Posterior cingulate gyrus (tissue), 11 donors: ENCODE measurements around the gene MACROD2.
"Not testable (repeated sequence)": the region's sequence is repeated elsewhere in the genome, so short reads cannot be mapped to it uniquely, and the experiment has no call there.

ENCODE experiments used
- DNase-seq, 10 donors: peaks; one replicate each; pipeline versions ENCODE4 v3.0.0 to v3.0.0-alpha.2; 2020 to 2021; ENCODE audit warnings: mixed read lengths in 3 of 10
- intact Hi-C: fragments of 100-400 bp; cut with DNase I; formaldehyde crosslinking; loops from one replicate; pipeline ENCODE4 v1.15.1; 2023

MACROD2 gene

DNA sequence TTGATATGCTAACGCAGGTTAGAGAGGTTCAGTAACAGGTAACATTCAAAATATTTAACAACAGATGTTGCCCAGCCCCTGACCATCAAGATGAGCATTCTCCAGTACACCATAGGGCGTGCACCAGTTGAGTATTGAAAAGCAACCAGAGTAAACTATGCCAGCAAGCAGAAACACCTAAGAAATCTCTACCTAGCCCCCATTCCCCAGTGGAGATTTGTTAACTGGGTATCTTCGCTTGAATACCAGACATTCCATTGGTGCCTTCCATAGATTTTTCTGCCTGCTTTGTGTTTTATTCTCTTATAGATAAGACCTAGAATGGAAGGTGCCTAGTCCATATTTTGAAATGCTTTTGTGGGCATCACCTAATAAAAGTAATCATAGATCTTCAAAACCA lies 1954.1 kb downstream of the MACROD2 start:
- intact Hi-C loops = no loop called here

DNA sequence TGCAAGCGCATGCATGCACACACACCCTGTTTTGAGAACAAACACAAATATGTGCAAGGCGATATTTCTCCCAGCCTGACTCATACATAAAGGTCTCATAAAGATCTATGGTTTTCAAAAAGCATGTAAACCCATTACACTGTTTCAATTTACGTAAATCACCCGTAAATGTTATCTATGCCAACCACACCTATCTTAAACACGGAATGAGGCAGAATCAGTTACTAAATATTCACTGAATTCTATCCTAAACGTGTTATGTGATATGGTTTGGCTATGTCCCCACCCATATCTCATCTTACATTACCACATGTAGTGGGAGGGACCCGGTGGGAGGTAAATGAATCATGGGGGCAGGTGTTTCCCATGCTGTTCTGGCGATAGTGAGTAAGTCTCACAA lies 1956.3 kb downstream of the MACROD2 start:
- intact Hi-C loops = no loop called here

More for the DNA sequence above, 1954.1 kb downstream of the MACROD2 start:
- DNase-seq = no peak

DNA sequence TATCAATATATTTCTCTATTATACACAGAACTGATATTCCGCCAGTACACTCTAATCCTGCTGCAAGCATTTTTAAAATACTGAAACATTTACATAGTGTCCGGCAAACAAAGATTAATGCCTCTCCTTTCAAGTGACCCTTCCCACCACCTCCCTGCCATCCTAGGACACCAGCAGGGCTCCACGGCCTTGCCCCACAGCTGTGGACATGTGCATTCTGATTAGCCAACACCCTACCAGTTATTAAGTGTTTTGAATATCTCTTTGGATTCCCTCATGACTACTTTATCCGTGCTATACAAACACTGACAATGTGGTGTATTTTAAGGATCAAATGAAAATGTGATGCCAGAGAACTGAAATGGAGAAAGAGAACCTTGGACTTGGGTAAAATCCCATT lies 1962.8 kb downstream of the MACROD2 start:
- DNase-seq = no peak
- intact Hi-C loops = no loop called here

More for the DNA sequence above, 1956.3 kb downstream of the MACROD2 start:
- DNase-seq = no peak

DNA sequence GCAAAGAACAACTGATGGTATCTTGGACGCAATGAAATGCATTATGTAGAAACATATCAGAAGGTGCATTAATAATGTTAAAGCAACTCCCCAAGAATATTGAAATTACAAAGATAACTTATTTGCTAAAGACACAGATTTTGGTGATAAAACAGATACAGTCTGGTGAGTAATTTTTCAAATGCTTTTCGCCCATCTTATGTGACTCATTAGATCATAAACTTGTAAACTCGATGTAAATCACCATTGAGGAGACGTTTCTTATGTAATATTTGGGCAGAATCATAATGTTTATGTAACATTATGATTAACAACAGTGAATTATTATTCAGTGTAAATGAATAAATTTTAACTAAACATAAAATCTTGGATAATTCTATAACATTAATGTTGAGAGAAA lies 1969.8 kb downstream of the MACROD2 start:
- DNase-seq = no peak
- intact Hi-C loops = no loop called here

DNA sequence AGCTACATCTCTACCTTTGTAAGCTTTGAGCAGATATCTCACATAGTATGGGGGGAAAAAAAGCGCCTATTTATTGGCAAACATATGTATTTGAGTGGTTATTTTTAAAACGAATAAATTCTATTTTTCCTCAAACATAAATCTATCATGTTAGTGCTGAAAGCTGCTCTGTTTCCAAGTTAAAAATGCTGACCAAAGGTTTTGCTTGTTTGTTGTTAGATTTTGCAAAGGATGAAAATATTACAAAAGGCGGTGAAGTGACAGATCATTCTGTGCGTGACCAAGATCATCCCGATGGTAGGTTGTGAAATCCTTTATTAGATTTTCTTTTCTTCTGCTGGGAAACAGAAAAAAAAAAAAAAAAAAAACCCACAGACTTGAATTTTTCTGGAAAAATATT lies 1972.0 kb downstream of the MACROD2 start:
- DNase-seq = no peak
- intact Hi-C loops = no loop called here

DNA sequence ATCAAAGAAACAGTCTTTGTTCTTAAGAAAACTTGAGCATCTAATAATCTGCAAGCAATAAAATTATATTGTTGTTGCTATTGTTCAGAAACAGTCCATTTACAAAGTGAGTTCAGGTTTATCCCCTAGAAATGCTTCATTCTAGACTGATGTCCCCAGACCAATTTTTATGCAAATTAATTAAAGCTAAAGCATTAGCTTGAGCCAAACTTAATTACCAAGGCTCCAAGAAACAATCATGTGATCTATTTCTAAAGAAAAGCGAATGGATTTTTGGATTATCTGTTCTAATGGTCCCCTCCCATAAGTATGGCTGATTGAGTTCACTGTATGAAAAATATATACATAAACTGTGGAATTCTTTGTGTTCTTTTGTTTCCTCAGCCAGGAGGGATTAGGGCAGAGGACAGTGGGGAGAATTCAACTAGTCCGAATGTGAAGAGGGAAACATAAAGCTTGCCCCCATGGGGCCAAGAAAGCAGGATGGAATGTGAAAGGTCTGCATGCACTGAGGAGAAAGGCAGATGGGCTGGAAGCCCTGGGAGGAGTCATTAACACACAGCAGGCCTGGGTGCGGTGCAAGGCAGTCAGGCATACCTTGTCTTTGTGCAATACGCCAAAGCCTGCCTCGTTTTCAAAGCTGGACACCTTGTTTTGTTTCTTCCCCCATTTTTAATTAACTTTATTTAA lies 1980.9 kb downstream of the MACROD2 start:
- no peak for DNase-seq
- intact Hi-C loops = no loop called here

DNA sequence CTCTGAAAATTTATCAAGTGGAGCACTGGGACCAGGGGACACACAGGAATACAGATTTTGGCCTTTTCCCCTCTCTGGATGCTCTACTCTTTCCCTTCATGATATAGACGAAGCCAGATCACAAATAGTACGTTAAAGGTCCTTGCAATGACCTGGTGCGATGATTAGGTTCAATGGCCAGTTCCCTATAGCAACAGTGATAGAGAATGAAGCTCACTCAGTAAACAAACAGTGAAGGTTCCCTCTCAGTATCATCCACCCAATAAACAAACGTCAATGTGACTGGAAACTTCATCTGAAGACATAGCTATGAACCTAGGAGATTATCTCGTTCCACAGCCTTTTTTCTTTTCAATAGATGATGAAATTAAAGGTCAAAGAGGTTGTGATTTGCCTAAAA lies 1981.7 kb downstream of the MACROD2 start:
- intact Hi-C loops = no loop called here
- DNase-seq = no peak

DNA sequence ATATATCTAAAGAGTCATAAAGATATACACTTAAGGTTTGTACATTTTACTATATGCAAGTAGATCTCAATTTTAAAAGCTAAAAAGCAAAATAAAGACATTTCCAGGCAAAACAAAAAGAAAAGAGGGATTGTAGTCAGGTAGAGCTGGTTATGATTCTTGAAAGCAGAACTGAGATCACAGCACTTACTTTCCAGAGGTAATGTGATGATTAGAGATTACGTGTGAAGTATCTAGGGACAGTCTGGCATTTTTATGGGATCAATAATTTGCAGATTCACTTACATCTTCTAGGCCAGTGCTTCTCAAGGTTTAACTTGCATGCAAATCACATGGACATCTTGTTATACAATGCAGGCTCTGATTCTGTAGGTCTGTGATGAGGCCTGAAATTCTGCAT lies 1982.4 kb downstream of the MACROD2 start:
- intact Hi-C loops = no loop called here
- DNase-seq = no peak

DNA sequence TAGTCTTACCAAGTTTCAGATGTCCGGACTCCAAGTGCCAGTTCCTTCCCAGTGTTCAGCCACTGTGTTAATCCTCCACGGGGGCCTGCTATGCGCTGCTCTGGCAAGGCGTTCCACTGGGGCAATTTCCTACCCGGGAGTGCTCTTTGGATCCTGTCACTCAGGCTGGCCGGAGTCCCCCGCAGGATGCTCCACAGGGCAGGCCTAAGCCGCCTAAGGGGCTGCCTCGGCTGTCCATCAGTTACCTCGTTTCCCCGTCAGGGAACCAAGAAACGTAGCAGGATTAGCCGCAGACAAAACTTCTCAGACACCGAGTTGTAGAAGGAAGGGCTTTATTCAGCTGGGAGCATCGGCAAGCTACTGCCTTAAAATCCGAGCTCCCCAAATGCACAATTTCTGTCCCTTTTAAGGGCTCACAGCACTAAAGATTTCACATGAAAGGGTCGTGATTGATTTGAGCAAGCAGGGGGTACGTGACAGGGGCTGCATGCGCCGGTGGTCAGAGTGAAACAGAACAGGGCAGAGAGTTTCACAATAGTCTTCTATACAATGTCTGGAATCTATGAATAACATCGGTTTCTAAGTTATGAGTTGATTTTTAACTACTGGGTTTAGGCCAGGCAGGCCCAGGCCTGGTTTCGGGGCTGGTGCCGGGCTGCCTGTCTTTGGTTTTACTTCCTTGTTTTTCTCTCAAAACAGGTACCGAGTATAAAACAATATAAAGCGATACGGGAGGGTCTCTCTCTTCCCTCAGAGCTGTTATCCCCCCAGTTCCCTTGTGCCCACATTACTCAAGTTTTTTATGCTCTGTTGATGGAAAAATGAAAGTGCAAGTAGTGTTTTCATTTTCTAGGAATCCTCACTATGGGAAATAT lies 1990.4 kb downstream of the MACROD2 start:
- peak in 1 of 10 donors; percentile 63 for DNase-seq
- intact Hi-C loops = not testable (repeated sequence)

DNA sequence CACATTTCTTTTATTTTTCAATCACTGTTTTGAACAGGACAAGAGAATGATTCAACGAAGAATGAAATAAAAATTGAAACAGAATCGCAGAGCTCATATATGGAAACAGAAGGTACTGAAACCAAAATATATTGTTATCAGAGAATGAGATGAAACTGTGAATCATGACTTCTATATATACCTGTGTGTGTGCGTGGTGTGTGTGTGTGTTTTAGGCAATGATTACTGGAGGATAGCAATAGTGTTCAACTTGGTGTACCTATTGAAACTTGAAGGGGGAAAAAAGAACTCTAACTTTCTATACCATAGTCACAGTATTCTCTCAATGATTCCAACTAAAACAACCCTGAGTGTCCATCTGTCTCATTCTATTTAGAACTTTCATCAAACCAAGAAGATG lies 1991.4 kb downstream of the MACROD2 start:
- DNase-seq = no peak
- intact Hi-C loops = no loop called here

DNA sequence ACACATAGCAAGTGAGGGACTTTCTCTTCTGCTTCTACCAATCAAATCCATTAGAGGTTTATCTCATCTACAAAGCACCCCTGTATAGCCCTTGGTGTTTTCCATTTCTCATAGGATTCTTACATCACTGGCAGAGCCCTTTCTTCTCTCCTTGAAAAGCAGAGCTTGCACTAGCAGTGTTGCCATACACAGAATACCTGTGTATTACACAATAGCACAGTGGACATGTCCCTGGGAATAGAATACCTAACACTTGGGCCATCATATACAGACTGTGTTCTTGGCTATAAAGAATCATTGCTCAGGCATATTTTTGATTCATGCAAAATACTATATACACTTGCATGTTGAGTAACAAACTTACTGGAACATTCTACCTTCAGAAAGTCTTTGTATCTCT lies 1996.0 kb downstream of the MACROD2 start:
- intact Hi-C loops = no loop called here
- DNase-seq = no peak

DNA sequence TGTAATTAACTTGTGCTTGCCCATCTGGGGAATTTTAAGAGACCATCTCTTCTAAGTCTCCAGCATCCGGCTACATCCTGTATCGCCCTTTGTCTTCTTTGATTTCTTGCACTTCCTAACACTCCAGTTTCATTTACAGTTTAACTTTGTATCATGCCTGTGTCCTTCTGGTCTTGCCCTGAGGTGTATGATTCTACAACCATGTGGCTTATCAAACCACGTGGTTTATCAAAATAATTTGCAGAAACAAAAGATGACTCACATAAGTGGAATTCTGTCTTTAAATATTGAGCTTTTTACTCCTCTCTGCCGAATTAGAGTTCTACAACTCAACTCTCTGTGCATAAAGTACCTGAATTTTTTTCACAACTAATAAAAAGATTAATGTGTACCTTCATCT lies 1997.2 kb downstream of the MACROD2 start:
- intact Hi-C loops = no loop called here
- no peak for DNase-seq

DNA sequence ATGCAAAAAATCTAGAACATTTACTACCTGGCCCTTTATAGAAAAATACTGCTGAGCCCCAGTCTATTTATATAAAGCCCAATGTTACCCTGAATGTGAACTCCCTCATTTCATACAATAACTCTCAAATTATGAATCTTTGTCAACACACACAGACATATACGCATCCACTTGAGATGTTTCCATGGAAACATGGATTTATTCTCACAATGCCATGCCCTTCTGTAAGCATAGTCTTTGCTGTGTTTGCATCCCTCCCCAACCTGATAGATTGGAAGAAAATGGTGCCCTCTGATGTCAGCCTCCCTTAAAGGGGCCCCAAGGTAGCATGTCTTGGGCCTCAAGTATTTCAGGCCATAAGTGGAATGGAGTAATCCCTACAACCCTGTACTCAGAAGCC lies 2004.8 kb downstream of the MACROD2 start:
- intact Hi-C loops = no loop called here
- no peak for DNase-seq

DNA sequence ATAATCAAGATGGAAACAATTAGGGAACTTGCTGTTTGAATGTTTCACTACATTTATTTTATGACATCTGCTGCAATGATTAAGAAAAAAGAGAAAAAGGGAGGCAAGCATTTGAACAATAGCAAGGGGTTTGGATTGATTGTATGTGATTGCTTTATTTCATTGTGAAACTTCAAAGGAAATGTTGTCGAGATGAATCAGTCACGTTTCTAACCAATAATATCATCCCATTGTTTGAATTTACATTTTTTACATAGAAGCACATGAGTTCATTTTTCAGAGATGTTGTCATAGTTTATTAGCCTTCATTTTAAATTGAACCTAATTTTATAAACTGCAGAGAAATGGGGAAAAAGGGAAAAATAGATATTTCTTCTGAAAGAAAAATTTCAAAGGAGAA lies 2006.0 kb downstream of the MACROD2 start:
- intact Hi-C loops = no loop called here
- DNase-seq = no peak

DNA sequence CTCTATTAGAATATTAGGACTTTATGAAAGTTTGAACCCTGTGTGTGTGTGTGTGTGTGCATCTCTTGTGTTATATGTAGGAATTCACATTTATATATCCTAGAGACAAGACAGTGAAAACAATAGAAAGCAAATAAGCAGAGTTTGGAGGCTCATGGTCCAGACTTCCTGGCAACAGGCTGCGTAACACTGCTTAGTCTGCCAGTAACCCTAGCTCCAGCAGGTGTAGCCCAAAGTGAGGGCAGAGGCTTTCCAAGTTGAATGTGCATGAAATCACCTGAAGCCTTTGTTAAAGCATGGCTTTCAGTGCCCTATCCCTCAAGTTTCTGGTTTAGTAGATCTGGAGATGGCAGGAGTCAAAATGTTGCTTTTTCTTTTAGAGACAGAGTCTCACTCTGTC lies 2008.0 kb downstream of the MACROD2 start:
- DNase-seq = no peak
- intact Hi-C loops = no loop called here

DNA sequence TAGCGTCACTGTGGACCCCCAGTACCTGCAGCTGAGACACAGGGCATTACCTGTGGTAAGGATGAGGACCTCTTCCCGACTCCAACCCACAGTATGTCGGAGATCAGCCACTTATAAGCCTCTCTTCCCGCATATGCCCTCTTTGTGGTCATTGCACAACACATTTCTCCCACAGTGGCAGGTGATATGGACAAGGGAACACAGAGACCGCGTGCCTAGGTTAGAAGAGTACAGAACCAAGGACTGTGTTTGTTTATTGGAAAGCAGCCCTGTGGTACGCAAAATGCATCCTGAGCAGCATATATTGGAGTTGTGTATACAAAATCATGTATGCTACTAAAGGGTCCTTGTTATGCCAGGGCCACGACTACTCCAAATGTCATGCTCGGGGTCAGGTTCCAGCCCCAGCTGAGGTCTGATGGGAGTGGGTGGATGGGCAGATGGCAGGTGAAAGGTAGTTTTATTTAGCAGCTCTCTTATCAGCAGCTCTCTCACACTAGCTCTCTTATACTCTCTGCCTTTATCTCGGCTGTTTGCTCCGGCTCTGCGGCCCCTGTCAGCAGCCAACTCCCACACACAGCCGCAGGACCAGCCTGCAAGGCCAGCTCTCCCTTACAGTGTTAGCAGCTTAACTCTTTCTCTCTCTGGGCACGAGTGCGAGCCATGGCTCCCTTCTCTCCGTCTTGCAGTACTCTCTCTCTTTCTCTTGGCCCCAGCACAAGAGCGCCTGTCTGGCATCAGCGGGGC lies 2009.0 kb downstream of the MACROD2 start:
- intact Hi-C loops = no loop called here
- DNase-seq = no peak

DNA sequence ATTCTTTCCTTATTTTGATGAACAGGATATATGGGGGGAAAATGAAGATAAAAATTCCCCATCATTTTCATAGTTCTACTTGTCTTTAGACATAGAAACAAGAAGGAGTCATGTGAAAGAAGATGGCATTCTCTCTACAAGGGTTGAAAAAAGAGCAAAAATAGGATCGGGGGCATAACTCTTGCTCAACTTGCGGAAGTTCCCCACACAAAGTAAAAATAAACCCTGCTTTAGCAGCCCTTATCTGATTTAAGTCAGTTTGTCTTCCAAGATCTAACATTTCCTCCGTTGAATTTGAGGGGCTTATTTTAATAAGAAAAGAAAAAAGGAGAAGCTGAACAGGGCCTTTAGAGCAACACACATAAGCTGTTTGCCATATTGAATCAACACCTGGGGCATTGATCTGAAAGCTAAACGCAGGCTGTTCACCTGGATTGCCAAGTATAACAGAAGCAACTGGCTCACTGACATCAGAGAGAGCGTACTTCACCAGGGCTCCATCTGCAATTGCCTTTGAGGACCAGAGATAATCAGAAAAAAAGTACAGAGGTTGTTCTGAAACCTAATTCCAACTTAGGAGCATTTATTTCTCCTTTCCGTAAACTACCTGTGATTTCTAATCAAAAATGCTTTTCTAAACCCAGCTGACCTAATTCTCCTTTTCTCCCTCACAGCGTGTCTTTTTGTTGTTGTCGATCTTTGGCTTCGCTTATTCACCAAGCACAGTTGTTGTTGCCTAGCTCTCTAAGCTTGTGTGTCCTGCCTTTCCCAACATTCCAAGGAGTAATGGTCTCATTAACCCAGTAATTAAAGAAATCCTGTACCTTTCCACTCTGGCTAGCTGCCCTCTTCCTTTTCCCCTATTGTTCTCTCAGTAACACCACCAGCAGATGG lies 2010.0 kb downstream of the MACROD2 start:
- no peak for DNase-seq
- intact Hi-C loops = no loop called here

DNA sequence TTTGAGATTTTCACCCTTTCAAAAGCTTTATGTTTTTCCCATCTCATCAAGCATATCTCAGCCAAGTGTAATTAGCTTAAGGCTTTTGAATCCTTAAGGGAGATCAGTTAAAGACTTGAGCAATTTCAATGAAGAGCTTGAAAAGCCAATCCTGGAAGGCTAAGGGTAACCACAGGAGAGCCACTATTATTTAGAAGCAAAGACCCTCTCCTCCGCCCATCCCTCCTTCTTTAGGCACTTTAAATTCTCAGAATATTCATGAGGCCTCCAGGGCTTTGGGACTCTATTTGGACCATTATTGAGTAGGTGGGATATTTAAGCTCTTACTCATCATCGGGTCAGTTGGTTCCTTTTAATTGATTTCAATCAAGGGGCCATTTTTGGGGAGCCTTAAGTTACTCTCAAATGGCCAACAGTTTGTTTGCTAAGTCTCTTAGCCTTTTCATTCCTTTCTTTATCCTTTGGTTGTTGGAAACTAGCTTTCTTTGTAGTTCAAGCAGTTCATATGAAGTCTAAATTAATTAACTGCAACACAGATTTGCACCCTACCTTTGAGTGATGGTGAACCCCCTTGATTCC lies 2010.7 kb downstream of the MACROD2 start:
- DNase-seq = no peak
- intact Hi-C loops = no loop called here

DNA sequence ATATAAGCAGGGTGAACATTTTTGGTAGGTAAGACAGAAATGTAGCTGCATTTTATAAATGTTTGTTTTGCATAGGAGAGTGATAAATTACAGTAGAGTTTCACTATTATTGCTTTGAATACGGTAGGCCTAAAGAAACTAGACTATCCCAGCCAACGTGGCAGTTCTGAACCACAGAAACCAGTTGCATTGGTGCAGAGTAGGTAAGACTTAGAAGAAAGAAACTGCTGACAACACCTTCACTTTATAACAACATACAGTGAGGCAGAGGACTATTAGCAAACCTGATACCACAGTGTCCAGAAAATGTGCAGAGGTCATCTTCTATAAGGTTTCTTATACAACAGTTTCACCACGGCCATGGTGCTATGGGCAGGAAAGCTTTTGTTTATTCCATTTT lies 2011.8 kb downstream of the MACROD2 start:
- DNase-seq = no peak
- intact Hi-C loops = no loop called here

DNA sequence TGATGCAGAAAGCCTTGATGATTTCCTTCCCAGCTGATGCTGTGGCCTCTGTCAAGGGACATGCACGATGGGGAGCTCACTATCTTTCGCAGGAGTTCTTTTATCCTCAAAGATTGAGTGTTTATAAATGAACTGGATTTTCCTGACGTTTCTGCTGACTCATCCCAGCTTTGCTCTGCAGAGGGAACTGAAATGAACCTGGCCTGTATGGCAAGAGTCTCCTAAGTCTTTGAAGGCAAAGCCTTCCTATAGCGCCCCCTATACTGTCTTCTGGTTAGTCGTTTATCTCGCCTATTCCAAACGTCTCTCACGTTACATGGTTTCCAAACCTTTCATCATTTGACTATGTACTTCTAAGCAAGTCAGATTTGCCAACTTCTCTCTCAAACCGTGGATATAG lies 2012.6 kb downstream of the MACROD2 start:
- intact Hi-C loops = no loop called here
- no peak for DNase-seq
